ENCODE data around the gene ITPKB.

Gene ITPKB

GRCh38 chr1:226652613-226653012, 86.5 kb downstream of the ITPKB start:
- peak overlapping the region; percentile 95 for H3K4me2 ChIP-seq (ENCODE audit: low read depth, low read length)
- DNase-seq: no peak
- H3K79me2 ChIP-seq (ENCODE audit: low read length): peaks cover 51% of the 10 kb centered on the region
- no peaks in the 10 kb centered on the region for H4K20me1 ChIP-seq (ENCODE audit: insufficient read depth, low read length)
- H3K36me3 ChIP-seq (replicated peaks; ENCODE audit: insufficient read depth, low read length): no peaks in the 10 kb centered on the region; the same call in 1 of the 2 replicates
- H3F3A ChIP-seq (ENCODE audit: insufficient read depth, low read length): peaks cover 49% of the 10 kb centered on the region
- no peak overlapping the region for H2AFZ ChIP-seq (ENCODE audit: low read length)
- H3K9me2 ChIP-seq (replicated peaks; ENCODE audit: insufficient read depth, low read length): no peaks in the 10 kb centered on the region
- peak overlapping the region; percentile 92; the same call in 1 of the 2 replicates for H3K27ac ChIP-seq (ENCODE audit: low read length)
- peaks cover 31% of the 10 kb centered on the region for H3K4me1 ChIP-seq (ENCODE audit: low read length)
- no peak for TF ChIP-seq EZH2phosphoT487 (IDR thresholded peaks at IDR 0.05; ENCODE audit: low read length)
- no peak for TF ChIP-seq CTCF (IDR thresholded peaks at IDR 0.05; ENCODE audit: low read length)
- no peak for TF ChIP-seq EZH2 (optimal IDR thresholded peaks at IDR 0.05; ENCODE audit: low read depth, low read length)
- peak overlapping the region; percentile 84; the same call in 1 of the 2 replicates for H3K9ac ChIP-seq (ENCODE audit: low read length)
- H3K27me3 ChIP-seq (replicated peaks; ENCODE audit: insufficient read depth, low read length): no peaks in the 10 kb centered on the region
- no peaks in the 10 kb centered on the region for H3K9me3 ChIP-seq (replicated peaks; ENCODE audit: insufficient read depth, low read length)
- H3K4me3 ChIP-seq (ENCODE audit: low read length): no peak overlapping the region; the same call in 1 of the 2 replicates

- no peak overlapping the region for H3K9ac ChIP-seq (ENCODE audit: low read length)
- H2AFZ ChIP-seq (ENCODE audit: low read length): no peak overlapping the region
- H3K27ac ChIP-seq (ENCODE audit: low read length): no peak overlapping the region
- H3K9me2 ChIP-seq (replicated peaks; ENCODE audit: insufficient read depth, low read length): no peaks in the 10 kb centered on the region
- H4K20me1 ChIP-seq (ENCODE audit: insufficient read depth, low read length): no peaks in the 10 kb centered on the region
- no peak overlapping the region for H3K4me3 ChIP-seq (ENCODE audit: low read length)
- H3K9me3 ChIP-seq (replicated peaks; ENCODE audit: insufficient read depth, low read length): no peaks in the 10 kb centered on the region
- H3K4me2 ChIP-seq (ENCODE audit: low read depth, low read length): no peak overlapping the region
- H3K79me2 ChIP-seq (ENCODE audit: low read length): peaks cover 42% of the 10 kb centered on the region
- H3K36me3 ChIP-seq (replicated peaks; ENCODE audit: insufficient read depth, low read length): no peaks in the 10 kb centered on the region; the same call in 1 of the 2 replicates
- H3K27me3 ChIP-seq (replicated peaks; ENCODE audit: insufficient read depth, low read length): no peaks in the 10 kb centered on the region
- DNase-seq: no peak
- H3K4me1 ChIP-seq (ENCODE audit: low read length): peaks cover 22% of the 10 kb centered on the region
- TF ChIP-seq EZH2 (optimal IDR thresholded peaks at IDR 0.05; ENCODE audit: low read depth, low read length) (no peak), EZH2phosphoT487 (IDR thresholded peaks at IDR 0.05; ENCODE audit: low read length) (no peak), CTCF (IDR thresholded peaks at IDR 0.05; ENCODE audit: low read length) (no peak)
- H3F3A ChIP-seq (ENCODE audit: insufficient read depth, low read length): peaks cover 40% of the 10 kb centered on the region
Measured at GRCh38 chr1:226651732-226652105, 87.4 kb downstream of the ITPKB start.

GRCh38 chr1:226651041-226651731, 87.9 kb downstream of the ITPKB start:
- Histone ChIP-seq H3K4me1 (ENCODE audit: low read length) (peaks cover 17% of the 10 kb centered on the region), H3K9me2 (replicated peaks; ENCODE audit: insufficient read depth, low read length) (no peaks in the 10 kb centered on the region), H3K79me2 (ENCODE audit: low read length) (peaks cover 36% of the 10 kb centered on the region), H3K4me2 (ENCODE audit: low read depth, low read length) (no peak overlapping the region), H2AFZ (ENCODE audit: low read length) (no peak overlapping the region), H3K27ac (ENCODE audit: low read length) (no peak overlapping the region), H4K20me1 (ENCODE audit: insufficient read depth, low read length) (no peaks in the 10 kb centered on the region), H3K27me3 (replicated peaks; ENCODE audit: insufficient read depth, low read length) (no peaks in the 10 kb centered on the region), H3F3A (ENCODE audit: insufficient read depth, low read length) (peaks cover 35% of the 10 kb centered on the region), H3K4me3 (ENCODE audit: low read length) (no peak overlapping the region), H3K9me3 (replicated peaks; ENCODE audit: insufficient read depth, low read length) (no peaks in the 10 kb centered on the region), H3K36me3 (replicated peaks; ENCODE audit: insufficient read depth, low read length) (no peaks in the 10 kb centered on the region; the same call in 1 of the 2 replicates), H3K9ac (ENCODE audit: low read length) (no peak overlapping the region)
- TF ChIP-seq EZH2 (optimal IDR thresholded peaks at IDR 0.05; ENCODE audit: low read depth, low read length): no peak
- TF ChIP-seq EZH2phosphoT487 (IDR thresholded peaks at IDR 0.05; ENCODE audit: low read length): no peak
- TF ChIP-seq CTCF (IDR thresholded peaks at IDR 0.05; ENCODE audit: low read length): no peak
- DNase-seq: no peak

Data from MM.1S (cell line).